Body of pancreas (tissue), 4 donors: ENCODE data around the gene TTC21B.

Source experiments
- POLR2A ChIP-seq, 3 donors: fragments of 450-650 bp; IDR thresholded peaks; one replicate each; pipeline ENCODE4 v1.6.1; 2016; ENCODE audit warnings: antibody characterized with exemption in 3 of 3, mild to moderate bottlenecking in 2 of 3
- TF ChIP-seq, protein P1 (sequence below), 7 experiments: fragments of 450-650 bp in 4 of 7; fragments of 200-600 bp in 3 of 7; sonication (generic) in 3 of 7; IDR thresholded peaks; one replicate each; pipeline ENCODE4 v1.5.1; 2016 to 2019; ENCODE audit warnings: antibody characterized with exemption in 7 of 7

DNA sequence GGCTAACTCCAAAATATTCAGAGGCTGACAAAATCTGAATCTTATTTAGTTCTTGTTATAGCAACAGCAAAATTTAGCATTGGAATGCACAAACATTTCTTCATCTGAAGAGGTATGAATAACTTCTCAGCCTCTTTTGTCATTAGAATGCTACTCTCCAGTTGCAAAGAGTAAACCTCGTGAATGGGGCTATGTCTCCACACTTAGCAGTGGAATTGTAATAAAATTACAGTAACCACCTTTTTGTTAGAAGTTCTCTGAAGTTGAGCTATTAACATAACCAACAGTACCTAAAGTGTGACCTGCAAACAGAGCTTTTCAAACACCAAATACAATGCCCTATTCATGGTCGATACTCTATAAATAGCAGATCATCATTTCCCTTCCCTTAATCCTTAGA lies 109.4 kb downstream of the TTC21B start:
- TF ChIP-seq, protein P1, sequence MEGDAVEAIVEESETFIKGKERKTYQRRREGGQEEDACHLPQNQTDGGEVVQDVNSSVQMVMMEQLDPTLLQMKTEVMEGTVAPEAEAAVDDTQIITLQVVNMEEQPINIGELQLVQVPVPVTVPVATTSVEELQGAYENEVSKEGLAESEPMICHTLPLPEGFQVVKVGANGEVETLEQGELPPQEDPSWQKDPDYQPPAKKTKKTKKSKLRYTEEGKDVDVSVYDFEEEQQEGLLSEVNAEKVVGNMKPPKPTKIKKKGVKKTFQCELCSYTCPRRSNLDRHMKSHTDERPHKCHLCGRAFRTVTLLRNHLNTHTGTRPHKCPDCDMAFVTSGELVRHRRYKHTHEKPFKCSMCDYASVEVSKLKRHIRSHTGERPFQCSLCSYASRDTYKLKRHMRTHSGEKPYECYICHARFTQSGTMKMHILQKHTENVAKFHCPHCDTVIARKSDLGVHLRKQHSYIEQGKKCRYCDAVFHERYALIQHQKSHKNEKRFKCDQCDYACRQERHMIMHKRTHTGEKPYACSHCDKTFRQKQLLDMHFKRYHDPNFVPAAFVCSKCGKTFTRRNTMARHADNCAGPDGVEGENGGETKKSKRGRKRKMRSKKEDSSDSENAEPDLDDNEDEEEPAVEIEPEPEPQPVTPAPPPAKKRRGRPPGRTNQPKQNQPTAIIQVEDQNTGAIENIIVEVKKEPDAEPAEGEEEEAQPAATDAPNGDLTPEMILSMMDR (IDR thresholded peaks at IDR 0.05) = no peak
- no peak for TF ChIP-seq POLR2A (IDR thresholded peaks at IDR 0.05)
